ENCODE measurements around the gene VGLL4. TPM values are rescaled to one million over a fixed set of nuclear protein-coding genes. Genes with fewer than 3 reads are reported as not detected.
"Not testable (repeated sequence)": the region's sequence is repeated elsewhere in the genome, so short reads cannot be mapped to it uniquely, and the experiment has no call there.

Gene VGLL4
- 10 to 100 TPM; 42.5 to 51.3 (median 46.4) TPM for total RNA-seq
- long read RNA-seq, donor 1, transcript VGLL4-201 (6 exons, 3,725 nt): major isoform, 5 of 31 reads
- long read RNA-seq, donor 1, partial matches to known transcripts: 3 of 31 reads
- long read RNA-seq, donor 1, other reads (novel, unspliced or antisense): 20 of 31 reads
- long read RNA-seq, donor 2, transcript VGLL4-211 (5 exons, 1,377 nt): minor isoform, 5 of 25 reads
- long read RNA-seq, donor 2, transcript VGLL4-201 (6 exons, 3,725 nt): major isoform, 13 of 25 reads
- long read RNA-seq, donor 2, partial matches to known transcripts: 1 of 25 reads
- long read RNA-seq, donor 2, other reads (novel, unspliced or antisense): 5 of 25 reads

GRCh38 chr3:11643605-11644087 lies at the start of gene VGLL4:
TSS of gene VGLL4 (minus strand) at chr3:11643915. CDS start at chr3:11643518, 397 bp downstream.
- H3K4me3 ChIP-seq: peak within 1 kb of the TSS; percentile 56
- no peaks in the 10 kb centered on the region for H3K36me3 ChIP-seq (ENCODE audit: low read depth)
- peak; percentile 89 for ATAC-seq
- H3K4me1 ChIP-seq (ENCODE audit: low read depth): peaks cover 23% of the 10 kb centered on the region
- peak; percentile 87 to 92 (median 88) for DNase-seq
- intact Hi-C loops (cut with DNase I, micrococcal nuclease): loop anchor here in 1 of 2 donors (10.0 kb wide), 2 partner anchors 49 to 169 kb away; no protein-coding TSS in a partner anchor
- no peak for TF ChIP-seq CTCF (IDR thresholded peaks at IDR 0.05)
- no peaks in the 10 kb centered on the region for H3K9me3 ChIP-seq

- intact Hi-C loops (cut with DNase I, micrococcal nuclease): no loop called here
- DNase-seq (no peak), ATAC-seq (no peak)
- TF ChIP-seq CTCF (IDR thresholded peaks at IDR 0.05): no peak
- Histone ChIP-seq H3K9me3 (no peaks in the 10 kb centered on the region), H3K4me1 (ENCODE audit: low read depth) (peaks cover 4% of the 10 kb centered on the region), H3K36me3 (ENCODE audit: low read depth) (no peaks in the 10 kb centered on the region), H3K4me3 (no peak overlapping the region)
These were observed 48.8 kb upstream of the VGLL4 start for GRCh38 chr3:11692532-11692813.

GRCh38 chr3:11691767-11692531 lies 48.2 kb upstream of the VGLL4 start:
- no peaks in the 10 kb centered on the region for H3K36me3 ChIP-seq (ENCODE audit: low read depth)
- intact Hi-C loops (cut with DNase I, micrococcal nuclease): no loop called here
- no peak for ATAC-seq
- no peak for TF ChIP-seq CTCF (IDR thresholded peaks at IDR 0.05)
- H3K4me3 ChIP-seq: no peak overlapping the region
- H3K4me1 ChIP-seq (ENCODE audit: low read depth): peaks cover 4% of the 10 kb centered on the region
- DNase-seq: no peak
- H3K9me3 ChIP-seq: no peaks in the 10 kb centered on the region

GRCh38 chr3:11690863-11691766 lies 47.4 kb upstream of the VGLL4 start:
- ATAC-seq (no peak), DNase-seq (no peak)
- H3K9me3 ChIP-seq: no peaks in the 10 kb centered on the region
- peaks cover 4% of the 10 kb centered on the region for H3K4me1 ChIP-seq (ENCODE audit: low read depth)
- intact Hi-C loops (cut with DNase I, micrococcal nuclease): no loop called here
- H3K36me3 ChIP-seq (ENCODE audit: low read depth): no peaks in the 10 kb centered on the region
- no peak overlapping the region for H3K4me3 ChIP-seq
- TF ChIP-seq CTCF (IDR thresholded peaks at IDR 0.05): no peak

- Histone ChIP-seq H3K9me3 (no peaks in the 10 kb centered on the region), H3K4me3 (no peak overlapping the region), H3K36me3 (ENCODE audit: low read depth) (no peaks in the 10 kb centered on the region), H3K4me1 (ENCODE audit: low read depth) (peaks cover 4% of the 10 kb centered on the region)
- no peak for TF ChIP-seq CTCF (IDR thresholded peaks at IDR 0.05)
- no peak for DNase-seq
- no peak for ATAC-seq
- intact Hi-C loops (cut with DNase I, micrococcal nuclease): no loop called here
These were observed 46.0 kb upstream of the VGLL4 start for GRCh38 chr3:11689749-11690148.

- intact Hi-C loops (cut with DNase I, micrococcal nuclease); H3K9me3 ChIP-seq; H3K4me1 ChIP-seq (ENCODE audit: low read depth); ATAC-seq; H3K4me3 ChIP-seq; DNase-seq; H3K36me3 ChIP-seq (ENCODE audit: low read depth): not testable (repeated sequence)
These were observed 41.3 kb upstream of the VGLL4 start for GRCh38 chr3:11684980-11685379.
